ENCODE measurements around the gene ATG4B. TPM values are rescaled to one million over a fixed set of nuclear protein-coding genes. Genes with fewer than 3 reads are reported as not detected.

ATG4B gene
- total RNA-seq, 4 donors from 2014 or later, result 39.1 to 76.0 (median 55.3) TPM

DNA sequence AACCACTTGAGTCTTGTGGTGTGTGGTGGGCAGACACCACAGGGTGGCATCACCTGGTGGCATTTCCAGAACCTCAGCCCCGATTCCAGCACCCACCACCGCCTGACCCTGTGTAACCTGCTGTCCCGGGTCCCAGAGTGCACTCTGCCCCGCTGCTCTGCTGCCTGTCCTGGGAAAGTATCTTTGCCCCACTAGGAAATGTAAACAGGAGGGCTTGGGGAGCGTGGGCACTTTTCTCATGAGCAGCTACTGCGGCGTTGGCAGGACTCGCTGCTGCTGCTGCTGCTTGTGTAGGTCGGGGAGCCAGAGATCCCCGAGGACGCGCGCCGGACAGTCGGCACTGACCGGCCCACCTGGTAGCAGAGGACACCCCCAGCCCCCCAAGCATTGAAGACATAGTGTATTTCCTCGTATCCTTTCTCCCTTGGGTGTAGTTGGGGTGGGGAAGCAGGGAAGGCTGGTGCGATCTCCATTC, 35.7 kb downstream of the ATG4B start:
- H3K4me1 ChIP-seq, result no peaks in the 10 kb centered on the region
- TF ChIP-seq POLR2AphosphoS5 (IDR thresholded peaks at IDR 0.05) (no peak), CTCF (IDR thresholded peaks at IDR 0.05) (no peak), EP300 (IDR thresholded peaks at IDR 0.05) (no peak), POLR2A (IDR thresholded peaks at IDR 0.05; ENCODE audit: low read depth) (no peak)
- H3K27ac ChIP-seq (replicated peaks in 1 of 4), result no peak overlapping the region
- 85% methylated on average over 11 of the region's 18 CpGs for WGBS
- H3K9me3 ChIP-seq, result no peaks in the 10 kb centered on the region
- peaks cover 41 to 89% (median 74%) of the 10 kb centered on the region in 4 donors for H3K36me3 ChIP-seq
- H3K4me3 ChIP-seq, result no peak overlapping the region
- intact Hi-C loops (cut with DNase I), result no loop called here
- no peak for DNase-seq (ENCODE audit: extremely low spot score)
- H3K27me3 ChIP-seq, result no peaks in the 10 kb centered on the region

DNA sequence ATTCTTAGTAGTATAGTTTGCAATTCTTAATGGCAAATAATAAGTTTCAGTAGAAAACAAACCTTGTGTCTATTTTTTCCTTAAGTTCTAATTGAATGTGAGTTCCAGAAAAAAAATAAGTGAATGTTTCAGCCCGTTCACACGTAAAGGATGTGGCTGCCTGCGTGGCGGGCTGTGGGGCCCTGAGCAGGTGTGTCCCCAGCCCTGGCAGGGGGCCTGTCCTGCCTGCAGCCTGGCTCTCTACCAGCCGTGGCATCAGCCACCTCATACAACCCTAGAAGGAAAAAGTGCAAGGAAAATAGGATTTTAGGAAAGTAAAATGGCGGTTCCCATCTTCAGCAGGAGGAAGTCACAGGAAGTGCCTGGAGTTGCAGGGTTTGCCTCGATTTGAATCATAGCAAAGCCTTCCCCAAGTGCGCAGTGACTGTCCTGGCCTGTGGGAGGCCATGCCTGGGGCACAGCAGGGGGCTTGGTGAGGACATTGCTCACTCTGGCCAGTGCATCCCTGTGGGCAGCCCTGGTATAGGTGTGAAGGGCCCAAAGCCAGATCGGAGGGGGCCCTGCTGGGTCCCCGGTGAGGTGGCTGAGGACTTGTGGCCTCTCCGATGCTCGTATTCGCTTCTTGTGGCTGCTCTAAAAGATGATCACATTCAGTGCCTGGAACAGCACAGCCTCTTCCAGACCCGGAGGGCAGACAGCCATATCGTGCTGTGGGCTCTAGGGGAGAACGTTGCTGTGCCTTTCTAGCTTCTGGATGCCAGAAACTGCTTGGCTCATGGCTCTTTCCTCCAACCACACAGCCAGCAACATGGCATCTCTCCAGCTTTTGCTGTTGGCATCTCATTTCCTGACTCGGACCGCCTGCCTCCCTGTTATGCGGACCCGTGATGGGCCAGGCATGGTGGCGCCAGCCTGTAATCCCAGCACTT, 36.6 kb downstream of the ATG4B start:
- no peaks in the 10 kb centered on the region for H3K27me3 ChIP-seq
- H3K36me3 ChIP-seq, result peaks cover 33 to 89% (median 73%) of the 10 kb centered on the region in 4 donors
- H3K4me3 ChIP-seq, result no peak overlapping the region
- intact Hi-C loops (cut with DNase I), result no loop called here
- TF ChIP-seq EP300 (IDR thresholded peaks at IDR 0.05), result no peak
- no peaks in the 10 kb centered on the region for H3K4me1 ChIP-seq
- WGBS, result 79% methylated on average over 14 of the region's 21 CpGs
- no peak for DNase-seq (ENCODE audit: extremely low spot score)
- H3K27ac ChIP-seq (replicated peaks in 1 of 4), result no peak overlapping the region
- H3K9me3 ChIP-seq, result no peaks in the 10 kb centered on the region

DNA sequence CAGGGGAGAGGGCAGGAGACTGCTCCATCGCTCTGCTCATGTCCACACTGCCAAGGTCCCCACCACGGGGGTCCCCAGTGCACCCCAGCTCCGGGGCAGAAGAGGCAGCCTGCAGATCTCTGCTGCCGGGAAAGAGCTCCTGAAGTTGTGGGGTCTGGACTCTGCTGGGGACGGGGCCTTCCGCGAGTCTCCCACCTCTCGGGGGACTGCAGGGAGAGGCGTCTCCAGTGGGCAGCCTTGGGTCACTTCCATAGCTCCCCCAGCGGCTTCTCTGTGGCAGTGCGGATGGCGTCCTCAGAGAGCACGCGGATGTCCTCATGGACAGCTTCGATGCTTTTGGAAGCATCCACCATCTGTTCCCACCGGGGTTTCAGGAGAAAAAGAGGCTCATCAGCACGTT, 38.4 kb downstream of the ATG4B start:
- Histone ChIP-seq H3K27ac (replicated peaks in 1 of 4) (no peak overlapping the region), H3K4me1 (peaks cover under 1 to 6% (median 3%) of the 10 kb centered on the region in 4 donors), H3K36me3 (peaks cover 18 to 83% (median 60%) of the 10 kb centered on the region in 4 donors), H3K4me3 (no peak overlapping the region), H3K27me3 (no peaks in the 10 kb centered on the region), H3K9me3 (no peaks in the 10 kb centered on the region)
- DNase-seq (ENCODE audit: extremely low spot score), result no peak
- TF ChIP-seq CTCF (IDR thresholded peaks at IDR 0.05) (no peak), POLR2A (IDR thresholded peaks at IDR 0.05; ENCODE audit: low read depth) (no peak)
- WGBS, result 76% methylated on average over 16 of the region's 17 CpGs
- intact Hi-C loops (cut with DNase I), result no loop called here

DNA sequence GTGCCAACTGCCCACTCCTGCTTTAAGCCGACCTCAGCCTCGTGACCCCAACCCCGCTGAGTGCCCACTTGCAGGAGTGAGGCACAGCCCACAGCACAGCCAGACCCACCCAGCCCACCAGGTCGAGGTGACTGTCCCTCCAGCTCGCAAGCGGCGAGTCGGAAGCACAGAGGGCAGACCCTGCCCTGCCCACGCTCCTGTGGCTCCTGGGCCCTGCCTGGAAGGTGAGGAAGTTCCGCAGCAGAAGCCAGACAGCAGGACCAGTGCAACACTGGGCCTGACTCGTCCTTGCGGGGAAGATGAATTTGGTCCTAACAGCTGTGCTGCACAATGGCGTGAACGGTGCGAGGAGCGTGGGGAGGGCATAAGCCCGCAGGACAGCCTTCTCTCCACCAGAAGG, 39.2 kb downstream of the ATG4B start:
- no peak overlapping the region for H3K27ac ChIP-seq (replicated peaks in 1 of 4)
- DNase-seq (ENCODE audit: extremely low spot score), result no peak
- peaks cover 4 to 14% (median 11%) of the 10 kb centered on the region in 4 donors for H3K4me1 ChIP-seq
- intact Hi-C loops (cut with DNase I), result no loop called here
- H3K27me3 ChIP-seq, result no peaks in the 10 kb centered on the region
- TF ChIP-seq EP300 (IDR thresholded peaks at IDR 0.05), result no peak
- TF ChIP-seq POLR2AphosphoS5 (IDR thresholded peaks at IDR 0.05), result no peak
- TF ChIP-seq CTCF (IDR thresholded peaks at IDR 0.05), result no peak
- no peak for TF ChIP-seq POLR2A (IDR thresholded peaks at IDR 0.05; ENCODE audit: low read depth)
- peaks cover 11 to 79% (median 53%) of the 10 kb centered on the region in 4 donors for H3K36me3 ChIP-seq
- no peak overlapping the region for H3K4me3 ChIP-seq
- H3K9me3 ChIP-seq, result no peaks in the 10 kb centered on the region
- 100% methylated on average over 2 of the region's 17 CpGs for WGBS

GRCh38 chr2:241677392-241677791, 39.9 kb downstream of the ATG4B start:
- Histone ChIP-seq H3K36me3 (peaks cover 5 to 79% (median 48%) of the 10 kb centered on the region in 4 donors), H3K27ac (replicated peaks in 1 of 4) (no peak overlapping the region), H3K27me3 (no peaks in the 10 kb centered on the region), H3K4me3 (no peak overlapping the region), H3K9me3 (no peaks in the 10 kb centered on the region), H3K4me1 (peaks cover 4 to 14% (median 12%) of the 10 kb centered on the region in 4 donors)
- no peak for DNase-seq (ENCODE audit: extremely low spot score)
- intact Hi-C loops (cut with DNase I), result no loop called here
- WGBS, result 89% methylated on average over 23 of the region's 24 CpGs
- no peak for TF ChIP-seq CTCF (IDR thresholded peaks at IDR 0.05)
- TF ChIP-seq EP300 (IDR thresholded peaks at IDR 0.05), result no peak
- no peak for TF ChIP-seq POLR2A (IDR thresholded peaks at IDR 0.05; ENCODE audit: low read depth)
- no peak for TF ChIP-seq POLR2AphosphoS5 (IDR thresholded peaks at IDR 0.05)

All from esophagus muscularis mucosa (tissue), 4 donors.